ENCODE results near the gene ALDH4A1. TPM values are rescaled to one million over a fixed set of nuclear protein-coding genes. Genes with fewer than 3 reads are reported as not detected.

The ALDH4A1 gene
- total RNA-seq, 1 experiment from 2014 or later, result 26.1 TPM

DNA sequence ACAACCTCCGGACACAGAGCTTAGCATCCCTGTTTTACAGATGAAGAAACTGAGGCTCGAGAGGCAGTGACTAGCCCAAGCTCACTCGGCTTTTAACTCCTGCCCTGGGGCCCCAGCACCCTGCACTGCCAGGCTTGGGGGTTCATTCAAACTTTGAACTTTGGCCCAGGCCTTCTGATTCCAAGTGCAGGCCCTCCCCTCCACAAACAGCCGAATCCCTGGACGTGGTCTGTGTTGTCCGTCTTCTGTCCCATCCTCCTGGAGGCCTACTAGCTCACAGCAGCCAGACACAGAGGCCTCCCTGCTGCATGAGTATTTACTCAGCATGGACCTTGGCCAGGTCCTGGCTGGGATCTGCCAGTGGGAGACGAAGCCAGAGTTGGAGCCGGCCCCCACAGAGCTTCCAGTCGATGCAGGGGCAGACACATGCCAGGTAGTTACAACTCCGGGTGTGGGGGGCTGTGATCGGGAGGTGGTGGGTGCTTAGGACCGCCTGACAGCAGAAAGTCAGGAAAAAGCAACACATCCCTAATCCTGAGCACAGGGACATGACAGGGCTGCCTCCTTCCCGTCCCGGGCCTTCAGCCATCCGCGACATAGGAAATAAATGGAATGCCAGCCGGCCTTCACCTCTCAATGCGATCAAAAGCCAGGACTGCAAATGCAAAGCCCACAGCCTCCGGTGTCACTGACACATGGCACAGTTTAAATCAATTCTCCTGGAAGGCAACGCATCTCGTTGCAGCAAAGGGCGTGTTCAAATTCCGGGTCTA lies 46.7 kb upstream of the ALDH4A1 start:
- WGBS (ENCODE audit: extremely low coverage, insufficient read length, low lambda C conversion rate), result no CpG with 5 or more reads among the region's 23 CpGs
- H3K4me3 Mint-ChIP-seq, result peak overlapping the region in 1 of 2 experiments; percentile 60; a peak in 1 of 5 replicates
- H3K36me3 Mint-ChIP-seq (ENCODE audit: insufficient read depth in 1 of 3, low read depth in 3 of 3), result no peaks in the 10 kb centered on the region
- Histone ChIP-seq H2BK5ac (ENCODE audit: insufficient read length, low read length) (no peak overlapping the region), H4K20me1 (ENCODE audit: control insufficient read depth, insufficient read depth, insufficient read length) (no peaks in the 10 kb centered on the region), H3K4ac (ENCODE audit: low read depth, low read length) (no peak overlapping the region), H3K14ac (ENCODE audit: insufficient read depth, low read length) (peak overlapping the region; percentile 93), H3K23ac (ENCODE audit: insufficient read length, low read depth, low read length) (no peak overlapping the region), H3K4me1 (ENCODE audit: insufficient read depth, low read length) (peaks cover 8% of the 10 kb centered on the region; the same call in 1 of the 2 replicates), H3K79me1 (ENCODE audit: insufficient read depth, low read depth, low read length, poor library complexity, severe bottlenecking) (no peaks in the 10 kb centered on the region), H4K91ac (ENCODE audit: insufficient read length, low read depth, low read length) (no peak overlapping the region), H2AK5ac (ENCODE audit: insufficient read length, low read length) (no peak overlapping the region), H3T11ph (ENCODE audit: low read length) (no peak overlapping the region), H3K9me3 (ENCODE audit: control insufficient read depth, low read depth, low read length) (no peaks in the 10 kb centered on the region), H2BK15ac (ENCODE audit: low read depth, low read length) (no peak overlapping the region), H2AFZ (ENCODE audit: low read length) (no peak overlapping the region), H3K18ac (ENCODE audit: insufficient read length, low read depth, low read length) (peak overlapping the region; percentile 93), H4K8ac (replicated peaks; ENCODE audit: insufficient read length, low read depth, low read length) (peak overlapping the region; percentile 20), H3K27me3 (ENCODE audit: insufficient read depth, low read length) (no peaks in the 10 kb centered on the region), H3K4me2 (ENCODE audit: insufficient read depth, insufficient read length, low read length) (peak overlapping the region; percentile 15), H2BK12ac (ENCODE audit: insufficient read length, low read depth, low read length) (peak overlapping the region; percentile 28), H3K79me2 (ENCODE audit: insufficient read depth, low read length) (no peaks in the 10 kb centered on the region), H3K56ac (ENCODE audit: insufficient read length, low read depth, low read length) (no peak overlapping the region), H4K5ac (ENCODE audit: insufficient read length, low read depth, low read length) (peak overlapping the region; percentile 45), H3K27ac (ENCODE audit: insufficient read length, low read depth, low read length) (no peak overlapping the region), H3K9ac (ENCODE audit: extremely low read depth, insufficient read length, low read length) (no peak overlapping the region), H3K23me2 (ENCODE audit: insufficient read length, low read depth, low read length, poor library complexity, severe bottlenecking) (peaks cover 4% of the 10 kb centered on the region), H2BK20ac (ENCODE audit: low read depth, low read length, poor library complexity, severe bottlenecking) (no peak overlapping the region), H2BK120ac (ENCODE audit: low read depth, low read length, poor library complexity, severe bottlenecking) (no peak overlapping the region)
- peak overlapping the region; percentile 81 to 90 (median 82); a peak in 5 of 7 replicates for H3K27ac Mint-ChIP-seq
- TF ChIP-seq CTCF (conservative IDR thresholded peaks at IDR 0.05), result no peak
- peaks cover 8% of the 10 kb centered on the region for H3K27me3 Mint-ChIP-seq (ENCODE audit: low read depth)
- H3K4me1 Mint-ChIP-seq, result peaks cover 29 to 43% of the 10 kb centered on the region in 2 experiments
- H3K9me3 Mint-ChIP-seq, result no peaks in the 10 kb centered on the region
- DNase-seq, result no peak
